ENCODE data around the gene TRIM65. TPM values are rescaled to one million over a fixed set of nuclear protein-coding genes. Genes with fewer than 3 reads are reported as not detected.
A peak's percentile ranks its signal among the peaks of the same experiment; 100 is the strongest.

The TRIM65 gene
- total RNA-seq, 2 experiments from 2014 or later = 54.2 to 60.4 TPM

DNA sequence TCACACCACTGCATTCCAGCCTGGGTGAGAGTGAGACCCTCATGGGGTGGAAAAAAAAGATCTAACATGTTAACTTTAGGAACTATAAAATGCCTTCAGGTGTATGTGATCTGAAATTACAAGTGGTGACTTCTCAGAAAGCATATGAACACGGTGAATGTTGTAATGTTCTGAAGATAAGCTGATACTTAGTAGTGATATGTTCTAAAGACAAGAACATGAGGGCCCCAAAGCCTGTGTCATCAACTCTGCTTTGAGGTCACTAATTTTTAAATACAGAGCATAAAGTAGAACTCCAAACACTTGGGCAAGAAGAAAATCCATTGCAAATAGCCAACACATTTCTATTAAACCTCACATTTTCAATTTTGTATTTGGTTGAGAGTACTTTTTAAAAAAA, 46.7 kb upstream of the TRIM65 start:
- no peak overlapping the region for H2AFZ ChIP-seq (ENCODE audit: low read length)
- no peak for DNase-seq (ENCODE audit: low spot score)
- TF ChIP-seq, protein P1, sequence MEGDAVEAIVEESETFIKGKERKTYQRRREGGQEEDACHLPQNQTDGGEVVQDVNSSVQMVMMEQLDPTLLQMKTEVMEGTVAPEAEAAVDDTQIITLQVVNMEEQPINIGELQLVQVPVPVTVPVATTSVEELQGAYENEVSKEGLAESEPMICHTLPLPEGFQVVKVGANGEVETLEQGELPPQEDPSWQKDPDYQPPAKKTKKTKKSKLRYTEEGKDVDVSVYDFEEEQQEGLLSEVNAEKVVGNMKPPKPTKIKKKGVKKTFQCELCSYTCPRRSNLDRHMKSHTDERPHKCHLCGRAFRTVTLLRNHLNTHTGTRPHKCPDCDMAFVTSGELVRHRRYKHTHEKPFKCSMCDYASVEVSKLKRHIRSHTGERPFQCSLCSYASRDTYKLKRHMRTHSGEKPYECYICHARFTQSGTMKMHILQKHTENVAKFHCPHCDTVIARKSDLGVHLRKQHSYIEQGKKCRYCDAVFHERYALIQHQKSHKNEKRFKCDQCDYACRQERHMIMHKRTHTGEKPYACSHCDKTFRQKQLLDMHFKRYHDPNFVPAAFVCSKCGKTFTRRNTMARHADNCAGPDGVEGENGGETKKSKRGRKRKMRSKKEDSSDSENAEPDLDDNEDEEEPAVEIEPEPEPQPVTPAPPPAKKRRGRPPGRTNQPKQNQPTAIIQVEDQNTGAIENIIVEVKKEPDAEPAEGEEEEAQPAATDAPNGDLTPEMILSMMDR (conservative IDR thresholded peaks at IDR 0.05; ENCODE audit: low read length) = no peak
- no peak for TF ChIP-seq EZH2phosphoT487 (IDR thresholded peaks at IDR 0.05; ENCODE audit: borderline replicate concordance, low read depth, low read length)
- no peaks in the 10 kb centered on the region for H3K9me3 ChIP-seq (ENCODE audit: low read length)
- no peak overlapping the region for H3K4me2 ChIP-seq (ENCODE audit: low read length)
- no peaks in the 10 kb centered on the region for H3K9me2 ChIP-seq (ENCODE audit: insufficient read depth, low read length)
- intact Hi-C loops (cut with micrococcal nuclease; ENCODE audit: unreplicated experiment) = no loop called here
- H4K20me1 ChIP-seq (ENCODE audit: insufficient read depth, low read length) = no peaks in the 10 kb centered on the region
- peaks cover 25% of the 10 kb centered on the region; the same call in 1 of the 2 replicates for H3K36me3 ChIP-seq (ENCODE audit: insufficient read depth, low read length)
- no TSS peak for BruUV-seq (replicated peaks)
- H3K27ac ChIP-seq (ENCODE audit: low read depth, low read length, poor library complexity, severe bottlenecking) = no peak overlapping the region
- ChIA-PET CTCF (ENCODE audit: unreplicated experiment) (no interaction called here), POLR2A (interaction anchor here (0.9 to 1.0 kb wide), 2 partner anchors 13 to 18 kb away, joined by 3 read pairs; no protein-coding TSS in a partner anchor)
- H3K79me2 ChIP-seq (ENCODE audit: insufficient read depth, low read depth, low read length) = no peaks in the 10 kb centered on the region
- H3K4me3 ChIP-seq (ENCODE audit: low read depth, low read length, poor library complexity, severe bottlenecking) = no peak overlapping the region
- peaks cover 19% of the 10 kb centered on the region for H3K4me1 ChIP-seq (ENCODE audit: insufficient read depth, low read length, poor library complexity, severe bottlenecking)

DNA sequence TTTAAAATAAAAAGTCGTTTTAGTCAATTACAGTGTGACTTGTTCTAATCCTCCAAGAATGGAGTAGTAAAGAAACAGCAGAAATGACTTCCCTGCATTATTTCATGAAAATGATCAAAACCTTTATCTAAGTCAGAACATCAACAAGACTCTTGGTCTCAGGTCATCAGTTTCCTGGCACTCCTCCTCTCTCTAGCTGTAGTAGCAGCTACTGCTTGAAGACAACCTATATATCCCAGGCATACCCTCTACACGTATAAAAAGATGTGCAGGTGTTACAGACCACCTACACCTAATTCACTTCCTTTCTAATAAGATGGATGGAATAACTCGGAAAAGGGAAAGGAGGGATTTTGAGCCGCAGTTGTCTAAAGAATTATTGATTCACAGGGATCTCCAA, 45.7 kb upstream of the TRIM65 start:
- DNase-seq (ENCODE audit: low spot score) = no peak
- H3K4me3 ChIP-seq (ENCODE audit: low read depth, low read length, poor library complexity, severe bottlenecking) = no peak overlapping the region
- no peak overlapping the region for H2AFZ ChIP-seq (ENCODE audit: low read length)
- no peaks in the 10 kb centered on the region for H3K79me2 ChIP-seq (ENCODE audit: insufficient read depth, low read depth, low read length)
- no peaks in the 10 kb centered on the region for H3K9me3 ChIP-seq (ENCODE audit: low read length)
- TF ChIP-seq EZH2phosphoT487 (IDR thresholded peaks at IDR 0.05; ENCODE audit: borderline replicate concordance, low read depth, low read length) = no peak
- TF ChIP-seq, protein P1 (conservative IDR thresholded peaks at IDR 0.05; ENCODE audit: low read length) = no peak
- CTCF ChIA-PET (ENCODE audit: unreplicated experiment) = no interaction called here
- intact Hi-C loops (cut with micrococcal nuclease; ENCODE audit: unreplicated experiment) = no loop called here
- peaks cover 19% of the 10 kb centered on the region for H3K4me1 ChIP-seq (ENCODE audit: insufficient read depth, low read length, poor library complexity, severe bottlenecking)
- POLR2A ChIA-PET = interaction anchor here (0.6 to 0.9 kb wide), 2 partner anchors 12 to 19 kb away, joined by 3 to 4 read pairs; no protein-coding TSS in a partner anchor
- peaks cover 17% of the 10 kb centered on the region; the same call in 1 of the 2 replicates for H3K36me3 ChIP-seq (ENCODE audit: insufficient read depth, low read length)
- no peak overlapping the region for H3K4me2 ChIP-seq (ENCODE audit: low read length)
- no peaks in the 10 kb centered on the region for H3K9me2 ChIP-seq (ENCODE audit: insufficient read depth, low read length)
- no peaks in the 10 kb centered on the region for H4K20me1 ChIP-seq (ENCODE audit: insufficient read depth, low read length)
- no peak overlapping the region for H3K27ac ChIP-seq (ENCODE audit: low read depth, low read length, poor library complexity, severe bottlenecking)
- no TSS peak for BruUV-seq (replicated peaks)

DNA sequence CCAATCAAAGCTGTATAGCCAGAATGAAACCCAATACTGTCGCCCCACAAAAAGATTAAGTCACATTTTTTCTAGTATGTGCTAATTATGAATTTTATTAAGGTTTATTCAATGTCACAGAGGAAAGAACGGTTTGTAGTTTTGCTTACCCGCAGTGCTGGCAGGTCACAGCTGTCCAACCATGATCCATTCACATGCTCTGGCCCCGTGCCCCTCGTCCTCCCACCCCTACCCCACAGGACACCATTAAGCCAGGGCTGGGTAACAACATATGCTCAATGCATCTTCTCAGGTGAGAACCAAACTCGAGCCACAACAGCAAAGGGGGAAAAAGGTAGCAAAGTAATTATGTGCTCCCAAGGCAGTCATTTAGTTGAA, 44.7 kb upstream of the TRIM65 start:
- Histone ChIP-seq H3K4me3 (ENCODE audit: low read depth, low read length, poor library complexity, severe bottlenecking) (peak overlapping the region; percentile 82), H3K4me1 (ENCODE audit: insufficient read depth, low read length, poor library complexity, severe bottlenecking) (peaks cover 19% of the 10 kb centered on the region), H3K9me2 (ENCODE audit: insufficient read depth, low read length) (no peaks in the 10 kb centered on the region), H3K9me3 (ENCODE audit: low read length) (no peaks in the 10 kb centered on the region), H3K79me2 (ENCODE audit: insufficient read depth, low read depth, low read length) (no peaks in the 10 kb centered on the region), H3K4me2 (ENCODE audit: low read length) (peak overlapping the region; percentile 91), H4K20me1 (ENCODE audit: insufficient read depth, low read length) (no peaks in the 10 kb centered on the region), H2AFZ (ENCODE audit: low read length) (peak overlapping the region; percentile 96), H3K36me3 (ENCODE audit: insufficient read depth, low read length) (peaks cover 9% of the 10 kb centered on the region; the same call in 1 of the 2 replicates), H3K27ac (ENCODE audit: low read depth, low read length, poor library complexity, severe bottlenecking) (no peak overlapping the region)
- intact Hi-C loops (cut with micrococcal nuclease; ENCODE audit: unreplicated experiment) = loop anchor here (2.0 kb wide), 1 partner anchor 37 kb away; the partner anchor contains the start of gene MRPL38
- DNase-seq (ENCODE audit: low spot score) = no peak
- ChIA-PET CTCF (ENCODE audit: unreplicated experiment) (interaction anchor here (0.6 to 1.1 kb wide), 3 partner anchors 12 to 31 kb away, joined by 3 to 5 read pairs (median 3); no protein-coding TSS in a partner anchor), POLR2A (interaction anchor here (0.6 to 1.4 kb wide), 9 partner anchors 10 to 604 kb away, joined by 3 to 8 read pairs (median 4); partner anchors contain the start of gene MRPL38)
- TF ChIP-seq, protein P1 (conservative IDR thresholded peaks at IDR 0.05; ENCODE audit: low read length) = no peak; the same call in 1 of the 2 replicates
- no peak for TF ChIP-seq EZH2phosphoT487 (IDR thresholded peaks at IDR 0.05; ENCODE audit: borderline replicate concordance, low read depth, low read length)
- no TSS peak for BruUV-seq (replicated peaks)
